ENCODE results near the gene NRCAM. TPM values are rescaled to one million over a fixed set of nuclear protein-coding genes. Genes with fewer than 3 reads are reported as not detected.
A peak's percentile ranks its signal among the peaks of the same experiment; 100 is the strongest.

The NRCAM gene
- polyA plus RNA-seq, 1 donor (not counting 4 experiments of a cell fraction or from before 2014, with no cell fraction given) = 4.0 TPM

DNA sequence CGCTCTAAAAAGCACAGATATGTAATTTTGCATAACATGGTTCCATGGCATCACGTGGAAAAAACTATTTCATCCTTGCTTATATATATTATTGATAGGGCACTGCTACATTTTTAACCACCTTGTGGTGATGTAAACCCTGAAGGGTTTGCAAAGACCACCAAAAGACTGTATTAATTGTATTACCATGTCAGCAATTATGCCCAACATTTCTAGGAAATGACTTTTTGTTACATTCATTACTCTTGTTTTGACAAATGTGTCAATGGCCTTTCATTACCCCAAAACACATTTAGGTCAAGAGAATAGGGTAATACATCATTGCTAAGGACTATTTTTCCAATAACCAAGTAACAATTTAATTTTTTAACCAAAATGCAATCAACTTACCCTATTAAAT is 142.2 kb downstream of the NRCAM start:
- Histone ChIP-seq H4K20me1 (ENCODE audit: control insufficient read depth, extremely low read depth, insufficient read depth, low read length) (no peaks in the 10 kb centered on the region), H3K4me2 (ENCODE audit: control insufficient read depth, extremely low read depth, insufficient read depth, low read depth, low read length) (no peak overlapping the region), H3K9me1 (ENCODE audit: control insufficient read depth, extremely low read depth, insufficient read depth, low read length) (no peaks in the 10 kb centered on the region), H3K79me2 (ENCODE audit: control insufficient read depth, insufficient read depth, low read length) (no peaks in the 10 kb centered on the region), H3K4me1 (ENCODE audit: control insufficient read depth, extremely low read depth, insufficient read depth, low read length) (peaks cover 37% of the 10 kb centered on the region), H2AFZ (ENCODE audit: control insufficient read depth, low read length) (no peak overlapping the region), H3K27me3 (ENCODE audit: control insufficient read depth, extremely low read depth, insufficient read depth, low read length) (no peaks in the 10 kb centered on the region), H3K36me3 (ENCODE audit: control insufficient read depth in 2 of 2, extremely low read depth in 1 of 2, insufficient read depth in 2 of 2, low read length in 2 of 2) (no peaks in the 10 kb centered on the region), H3K9ac (ENCODE audit: control insufficient read depth, extremely low read depth, insufficient read depth, low read length) (no peak overlapping the region), H3K9me3 (ENCODE audit: control insufficient read depth, low read depth, low read length) (no peaks in the 10 kb centered on the region), H3K4me3 (ENCODE audit: control insufficient read depth in 2 of 3, extremely low read depth in 1 of 3, insufficient read depth in 2 of 3, low read depth in 1 of 3, low read length in 3 of 3) (no peak overlapping the region), H3K27ac (ENCODE audit: control insufficient read depth, insufficient read depth, low read length) (no peak overlapping the region)
- FAIRE-seq (no peak), DNase-seq (ENCODE audit: low read depth, low spot score) (no peak)
- dilution Hi-C loops (cut with MboI; ENCODE audit: extremely low pct_ligation_motif_present, low sequenced_read_pairs) = no loop called here
- TF ChIP-seq, protein P1, sequence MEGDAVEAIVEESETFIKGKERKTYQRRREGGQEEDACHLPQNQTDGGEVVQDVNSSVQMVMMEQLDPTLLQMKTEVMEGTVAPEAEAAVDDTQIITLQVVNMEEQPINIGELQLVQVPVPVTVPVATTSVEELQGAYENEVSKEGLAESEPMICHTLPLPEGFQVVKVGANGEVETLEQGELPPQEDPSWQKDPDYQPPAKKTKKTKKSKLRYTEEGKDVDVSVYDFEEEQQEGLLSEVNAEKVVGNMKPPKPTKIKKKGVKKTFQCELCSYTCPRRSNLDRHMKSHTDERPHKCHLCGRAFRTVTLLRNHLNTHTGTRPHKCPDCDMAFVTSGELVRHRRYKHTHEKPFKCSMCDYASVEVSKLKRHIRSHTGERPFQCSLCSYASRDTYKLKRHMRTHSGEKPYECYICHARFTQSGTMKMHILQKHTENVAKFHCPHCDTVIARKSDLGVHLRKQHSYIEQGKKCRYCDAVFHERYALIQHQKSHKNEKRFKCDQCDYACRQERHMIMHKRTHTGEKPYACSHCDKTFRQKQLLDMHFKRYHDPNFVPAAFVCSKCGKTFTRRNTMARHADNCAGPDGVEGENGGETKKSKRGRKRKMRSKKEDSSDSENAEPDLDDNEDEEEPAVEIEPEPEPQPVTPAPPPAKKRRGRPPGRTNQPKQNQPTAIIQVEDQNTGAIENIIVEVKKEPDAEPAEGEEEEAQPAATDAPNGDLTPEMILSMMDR (optimal IDR thresholded peaks at IDR 0.05 in 1 of 3, IDR thresholded peaks at IDR 0.05 in 1 of 3, conservative IDR thresholded peaks at IDR 0.05 in 1 of 3; ENCODE audit: extremely low read depth in 1 of 3, insufficient read depth in 2 of 3, low read length in 3 of 3) = no peak
- no peak for TF ChIP-seq EZH2 (IDR thresholded peaks at IDR 0.05; ENCODE audit: low read length)

DNA sequence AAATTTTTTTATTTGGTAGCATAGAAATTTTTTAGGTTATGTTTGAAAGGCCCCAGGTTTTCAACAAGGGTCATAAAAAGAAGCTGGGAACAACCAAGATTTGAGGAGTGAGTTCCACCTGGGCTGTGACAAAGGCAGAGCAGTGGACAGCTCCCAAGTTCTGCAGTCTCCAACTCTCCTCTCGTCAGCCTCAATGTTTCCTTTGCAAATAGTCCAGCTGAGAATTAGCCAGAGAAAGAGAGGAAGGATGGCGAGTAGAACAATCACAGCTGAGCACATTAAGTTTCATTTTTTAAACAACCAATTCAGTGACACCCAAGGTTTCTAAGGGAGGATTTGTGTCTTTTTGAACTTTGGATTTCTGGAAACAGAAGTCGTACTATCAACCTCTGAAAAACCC is 143.2 kb downstream of the NRCAM start:
- dilution Hi-C loops (cut with MboI; ENCODE audit: extremely low pct_ligation_motif_present, low sequenced_read_pairs) = no loop called here
- no peak overlapping the region for H3K27ac ChIP-seq (ENCODE audit: control insufficient read depth, insufficient read depth, low read length)
- H3K4me3 ChIP-seq (ENCODE audit: control insufficient read depth in 2 of 3, extremely low read depth in 1 of 3, insufficient read depth in 2 of 3, low read depth in 1 of 3, low read length in 3 of 3) = no peak overlapping the region
- H4K20me1 ChIP-seq (ENCODE audit: control insufficient read depth, extremely low read depth, insufficient read depth, low read length) = no peaks in the 10 kb centered on the region
- no peak for DNase-seq (ENCODE audit: low read depth, low spot score)
- H3K9ac ChIP-seq (ENCODE audit: control insufficient read depth, extremely low read depth, insufficient read depth, low read length) = no peak overlapping the region
- peaks cover 46% of the 10 kb centered on the region for H3K4me1 ChIP-seq (ENCODE audit: control insufficient read depth, extremely low read depth, insufficient read depth, low read length)
- peak; percentile 9 for FAIRE-seq
- H3K9me3 ChIP-seq (ENCODE audit: control insufficient read depth, low read depth, low read length) = no peaks in the 10 kb centered on the region
- no peaks in the 10 kb centered on the region for H3K36me3 ChIP-seq (ENCODE audit: control insufficient read depth in 2 of 2, extremely low read depth in 1 of 2, insufficient read depth in 2 of 2, low read length in 2 of 2)
- H3K4me2 ChIP-seq (ENCODE audit: control insufficient read depth, extremely low read depth, insufficient read depth, low read depth, low read length) = no peak overlapping the region
- no peaks in the 10 kb centered on the region for H3K79me2 ChIP-seq (ENCODE audit: control insufficient read depth, insufficient read depth, low read length)
- no peaks in the 10 kb centered on the region for H3K27me3 ChIP-seq (ENCODE audit: control insufficient read depth, extremely low read depth, insufficient read depth, low read length)
- no peaks in the 10 kb centered on the region for H3K9me1 ChIP-seq (ENCODE audit: control insufficient read depth, extremely low read depth, insufficient read depth, low read length)
- TF ChIP-seq, protein P1 (optimal IDR thresholded peaks at IDR 0.05 in 1 of 3, IDR thresholded peaks at IDR 0.05 in 1 of 3, conservative IDR thresholded peaks at IDR 0.05 in 1 of 3; ENCODE audit: extremely low read depth in 1 of 3, insufficient read depth in 2 of 3, low read length in 3 of 3) = no peak
- TF ChIP-seq EZH2 (IDR thresholded peaks at IDR 0.05; ENCODE audit: low read length) = no peak
- peak overlapping the region; percentile 15 for H2AFZ ChIP-seq (ENCODE audit: control insufficient read depth, low read length)

Measured in keratinocyte (primary cell).